CD14-positive monocyte (primary cell): ENCODE results near the gene FGF14. TPM values are rescaled to one million over a fixed set of nuclear protein-coding genes. Genes with fewer than 3 reads are reported as not detected.

Source experiments
- DNase-seq, 3 donors: peaks; one replicate each; pipeline ENCODE4 v3.0.0-alpha.2; 2011 to 2022
- H2AFZ ChIP-seq: 2 replicates; pipeline ENCODE4 v1.6.0; 2012; ENCODE audit warnings: mild to moderate bottlenecking, low read depth, low read length, inconsistent platforms; ENCODE audit not compliant: insufficient read depth, poor library complexity, severe bottlenecking
- H3K27ac ChIP-seq, 2 donors: 1 replicate in 1 of 2; 2 replicates in 1 of 2; pipeline ENCODE4 v1.5.1; 2012 to 2013; ENCODE audit warnings: low read length in 2 of 2, control low read depth in 1 of 2, inconsistent platforms in 1 of 2, low read depth in 1 of 2, mild to moderate bottlenecking in 1 of 2
- H3K27me3 ChIP-seq, 2 donors: one replicate each; pipeline versions ENCODE4 v1.6.0 to v1.6.1; 2011 to 2013; ENCODE audit warnings: low read length in 2 of 2; ENCODE audit not compliant: control insufficient read depth in 2 of 2, insufficient read depth in 2 of 2
- H3K36me3 ChIP-seq, 2 donors: replicated peaks in 1 of 2; 1 replicate in 1 of 2; 2 replicates in 1 of 2; pipeline versions ENCODE4 v1.5.1 to v1.6.1; 2012 to 2013; ENCODE audit warnings: low read length in 2 of 2, control low read depth in 1 of 2, inconsistent platforms in 1 of 2, mild to moderate bottlenecking in 1 of 2; ENCODE audit not compliant: insufficient read depth in 2 of 2, control insufficient read depth in 1 of 2
- H3K4me1 ChIP-seq, 2 donors: 1 replicate in 1 of 2; 2 replicates in 1 of 2; pipeline versions ENCODE4 v1.5.1 to v1.6.1; 2012 to 2013; ENCODE audit warnings: low read length in 2 of 2, control low read depth in 1 of 2, inconsistent platforms in 1 of 2, mild to moderate bottlenecking in 1 of 2, moderate library complexity in 1 of 2; ENCODE audit not compliant: insufficient read depth in 2 of 2, control insufficient read depth in 1 of 2
- H3K4me2 ChIP-seq: replicated peaks from 2 replicates; pipeline ENCODE3; 2012; ENCODE audit warnings: low read length, moderate library complexity, mild to moderate bottlenecking; ENCODE audit not compliant: poor library complexity, severe bottlenecking; ENCODE audit errors: extremely low read depth
- H3K4me3 ChIP-seq, 3 experiments: fragments of 200-600 bp in 1 of 3; sonication (generic) in 1 of 3; replicated peaks in 1 of 3; 1 replicate in 2 of 3; 2 replicates in 1 of 3; pipeline ENCODE4 v1.5.1; 2011 to 2013; ENCODE audit warnings: low read length in 3 of 3, mild to moderate bottlenecking in 3 of 3, control low read depth in 2 of 3, low read depth in 2 of 3, inconsistent platforms in 1 of 3, moderate library complexity in 1 of 3
- H3K79me2 ChIP-seq: 2 replicates; pipeline ENCODE4 v1.6.0; 2012; ENCODE audit warnings: mild to moderate bottlenecking, control low read depth, inconsistent platforms, low read length, moderate library complexity; ENCODE audit not compliant: insufficient read depth
- H3K9ac ChIP-seq: 2 replicates; pipeline ENCODE4 v1.6.0; 2017; ENCODE audit warnings: low read length, mild to moderate bottlenecking; ENCODE audit not compliant: insufficient read depth, poor library complexity, severe bottlenecking
- H3K9me3 ChIP-seq, 2 donors: replicated peaks in 1 of 2; 1 replicate in 1 of 2; 2 replicates in 1 of 2; pipeline versions ENCODE4 v1.5.1 to v1.6.1; 2012 to 2013; ENCODE audit warnings: low read length in 2 of 2, control low read depth in 1 of 2; ENCODE audit not compliant: control insufficient read depth in 1 of 2, insufficient read depth in 1 of 2
- H4K20me1 ChIP-seq: 2 replicates; pipeline ENCODE4 v1.6.0; 2012; ENCODE audit warnings: mild to moderate bottlenecking, low read length, control low read depth, moderate library complexity; ENCODE audit not compliant: insufficient read depth
- H3K27ac Mint-ChIP-seq, 7 donors: one replicate each; pipeline ENCODE4 v1.8.0; 2020; ENCODE audit warnings: mild to moderate bottlenecking in 7 of 7, mixed read lengths in 7 of 7, moderate library complexity in 6 of 7, inconsistent platforms in 2 of 7
- H3K27me3 Mint-ChIP-seq, 3 donors: one replicate each; pipeline ENCODE4 v1.8.0; 2021 to 2022; ENCODE audit warnings: low read depth in 3 of 3, mild to moderate bottlenecking in 3 of 3, mixed read lengths in 3 of 3, moderate library complexity in 3 of 3, inconsistent platforms in 1 of 3
- H3K36me3 Mint-ChIP-seq, 2 donors: one replicate each; pipeline ENCODE4 v1.8.0; 2020; ENCODE audit warnings: mixed read lengths in 2 of 2, inconsistent platforms in 1 of 2, mild to moderate bottlenecking in 1 of 2
- H3K4me1 Mint-ChIP-seq: one replicate; pipeline ENCODE4 v1.8.0; 2020; ENCODE audit warnings: mild to moderate bottlenecking, mixed read lengths
- H3K4me3 Mint-ChIP-seq, 2 donors: one replicate each; pipeline ENCODE4 v1.8.0; 2020; ENCODE audit warnings: mild to moderate bottlenecking in 2 of 2, mixed read lengths in 2 of 2, moderate library complexity in 1 of 2
- H3K9me3 Mint-ChIP-seq, 7 donors: one replicate each; pipeline ENCODE4 v1.8.0; 2020 to 2022; ENCODE audit warnings: mixed read lengths in 7 of 7, mild to moderate bottlenecking in 6 of 7, moderate library complexity in 6 of 7, inconsistent platforms in 2 of 7
- WGBS: methylation state at CpG from one replicate; pipeline ENCODE4 v1.1.5; 2013; ENCODE audit warnings: missing lambda C conversion rate; ENCODE audit not compliant: insufficient coverage; 5-methylcytosine and 5-hydroxymethylcytosine counted together
- intact Hi-C, 2 donors: fragments of 100-400 bp; cut with micrococcal nuclease; formaldehyde crosslinking; loops; one replicate each; pipeline versions ENCODE4 v1.15.0 to v1.15.1; 2023
- polyA plus RNA-seq, 3 donors: library from polyadenylated mRNA; depleted of rRNA in 1 of 3; unstranded in 2 of 3; stranded (reverse) in 1 of 3; fragments of 300-500 nt in 2 of 3; fragments of >200 nt in 1 of 3; fragmentation: Illumina TruSeq in 2 of 3; gene quantifications; 1 replicate in 2 of 3; 2 replicates in 1 of 3; pipeline ENCODE4 v1.2.3, GENCODE V29; 2012 to 2021
- TF ChIP-seq, protein P1 (sequence below): fragments of 200-600 bp; IDR thresholded peaks from one replicate; pipeline ENCODE4 v1.8.0; 2022; ENCODE audit warnings: antibody characterized with exemption, mild to moderate bottlenecking

Gene FGF14
- polyA plus RNA-seq, 3 donors = not detected

DNA sequence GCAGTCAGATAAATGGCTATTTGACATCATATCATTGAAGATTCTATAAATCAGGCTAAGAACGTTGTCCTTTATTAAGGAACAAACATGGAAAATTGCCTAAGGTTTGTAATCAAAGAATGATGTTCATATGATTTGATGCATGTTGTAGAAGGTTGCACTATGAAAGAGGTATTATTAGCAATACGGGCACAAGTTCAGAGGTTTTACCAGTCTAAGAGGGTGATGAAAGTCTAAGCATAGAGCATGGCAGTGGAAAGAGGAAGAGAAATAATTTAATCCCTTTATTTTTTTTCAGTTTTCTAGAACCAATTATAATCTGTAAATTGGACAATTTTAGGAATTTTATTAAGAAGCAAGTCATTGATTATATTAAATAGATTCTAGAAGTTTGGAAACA is 450.7 kb downstream of the FGF14 start:
- Histone ChIP-seq H3K79me2 (no peaks in the 10 kb centered on the region), H3K36me3 (no peaks in the 10 kb centered on the region), H3K4me1 (no peaks in the 10 kb centered on the region), H3K4me2 (no peak overlapping the region), H2AFZ (no peak overlapping the region), H3K9ac (no peak overlapping the region), H4K20me1 (no peaks in the 10 kb centered on the region), H3K9me3 (no peaks in the 10 kb centered on the region), H3K4me3 (no peak overlapping the region), H3K27me3 (no peaks in the 10 kb centered on the region), H3K27ac (no peak overlapping the region)
- Mint-ChIP-seq H3K27ac (no peak overlapping the region), H3K27me3 (peaks cover 0 to 2% (median under 1%) of the 10 kb centered on the region in 3 donors), H3K9me3 (peaks cover 0 to 3% (median 0%) of the 10 kb centered on the region in 7 donors), H3K36me3 (no peaks in the 10 kb centered on the region), H3K4me3 (no peak overlapping the region), H3K4me1 (no peaks in the 10 kb centered on the region)
- TF ChIP-seq, protein P1, sequence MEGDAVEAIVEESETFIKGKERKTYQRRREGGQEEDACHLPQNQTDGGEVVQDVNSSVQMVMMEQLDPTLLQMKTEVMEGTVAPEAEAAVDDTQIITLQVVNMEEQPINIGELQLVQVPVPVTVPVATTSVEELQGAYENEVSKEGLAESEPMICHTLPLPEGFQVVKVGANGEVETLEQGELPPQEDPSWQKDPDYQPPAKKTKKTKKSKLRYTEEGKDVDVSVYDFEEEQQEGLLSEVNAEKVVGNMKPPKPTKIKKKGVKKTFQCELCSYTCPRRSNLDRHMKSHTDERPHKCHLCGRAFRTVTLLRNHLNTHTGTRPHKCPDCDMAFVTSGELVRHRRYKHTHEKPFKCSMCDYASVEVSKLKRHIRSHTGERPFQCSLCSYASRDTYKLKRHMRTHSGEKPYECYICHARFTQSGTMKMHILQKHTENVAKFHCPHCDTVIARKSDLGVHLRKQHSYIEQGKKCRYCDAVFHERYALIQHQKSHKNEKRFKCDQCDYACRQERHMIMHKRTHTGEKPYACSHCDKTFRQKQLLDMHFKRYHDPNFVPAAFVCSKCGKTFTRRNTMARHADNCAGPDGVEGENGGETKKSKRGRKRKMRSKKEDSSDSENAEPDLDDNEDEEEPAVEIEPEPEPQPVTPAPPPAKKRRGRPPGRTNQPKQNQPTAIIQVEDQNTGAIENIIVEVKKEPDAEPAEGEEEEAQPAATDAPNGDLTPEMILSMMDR = no peak
- 78% methylated on average over 1 of the region's 2 CpGs for WGBS
- intact Hi-C loops = no loop called here
- DNase-seq = no peak

DNA sequence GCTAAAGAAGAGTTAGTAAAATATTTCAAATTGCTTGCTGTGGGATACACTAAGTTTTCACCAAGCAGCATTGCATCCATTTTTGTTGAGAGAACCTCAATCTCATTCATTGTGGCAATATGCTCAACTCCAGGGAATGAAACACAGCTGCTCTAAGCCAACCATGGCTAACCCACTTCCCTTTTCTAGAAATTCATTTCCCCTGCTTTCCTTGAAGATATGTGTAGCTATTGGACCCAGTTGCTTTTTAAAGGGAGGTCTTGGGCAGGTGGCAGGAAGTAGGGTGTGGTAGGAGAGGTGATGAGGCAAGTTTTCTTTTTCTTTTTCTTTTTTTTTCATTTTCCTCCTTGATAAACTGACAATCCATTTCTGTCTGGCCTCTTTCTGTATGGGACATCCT is 452.2 kb downstream of the FGF14 start:
- no peaks in the 10 kb centered on the region for H3K36me3 Mint-ChIP-seq
- no peak overlapping the region for H3K27ac ChIP-seq
- intact Hi-C loops = no loop called here
- peaks cover 0 to 4% (median 1%) of the 10 kb centered on the region in 3 donors for H3K27me3 Mint-ChIP-seq
- H3K27ac Mint-ChIP-seq = no peak overlapping the region
- H3K27me3 ChIP-seq = no peaks in the 10 kb centered on the region
- no peaks in the 10 kb centered on the region for H3K79me2 ChIP-seq
- no peaks in the 10 kb centered on the region for H3K36me3 ChIP-seq
- no peak overlapping the region for H2AFZ ChIP-seq
- no peaks in the 10 kb centered on the region for H3K4me1 ChIP-seq
- peaks cover 0 to 3% (median 0%) of the 10 kb centered on the region in 7 donors for H3K9me3 Mint-ChIP-seq
- H3K4me2 ChIP-seq = no peak overlapping the region
- H3K4me1 Mint-ChIP-seq = no peaks in the 10 kb centered on the region
- H3K9ac ChIP-seq = no peak overlapping the region
- DNase-seq = no peak
- no peaks in the 10 kb centered on the region for H3K9me3 ChIP-seq
- no peak overlapping the region for H3K4me3 ChIP-seq
- TF ChIP-seq, protein P1 = no peak
- H4K20me1 ChIP-seq = no peaks in the 10 kb centered on the region
- no peak overlapping the region for H3K4me3 Mint-ChIP-seq
